ENCODE measurements around the gene GLIPR1L2.

The GLIPR1L2 gene

GRCh38 chr12:75481013-75481705 is 90.3 kb downstream of the GLIPR1L2 start:
- Histone ChIP-seq H3K9me3 (no peaks in the 10 kb centered on the region), H3K4me3 (ENCODE audit: low read depth, low read length) (no peak overlapping the region), H3K4me1 (no peaks in the 10 kb centered on the region), H3K27me3 (peaks cover 45% of the 10 kb centered on the region), H3K36me3 (no peaks in the 10 kb centered on the region)
- DNase-seq, result no peak
- TF ChIP-seq, protein P1, sequence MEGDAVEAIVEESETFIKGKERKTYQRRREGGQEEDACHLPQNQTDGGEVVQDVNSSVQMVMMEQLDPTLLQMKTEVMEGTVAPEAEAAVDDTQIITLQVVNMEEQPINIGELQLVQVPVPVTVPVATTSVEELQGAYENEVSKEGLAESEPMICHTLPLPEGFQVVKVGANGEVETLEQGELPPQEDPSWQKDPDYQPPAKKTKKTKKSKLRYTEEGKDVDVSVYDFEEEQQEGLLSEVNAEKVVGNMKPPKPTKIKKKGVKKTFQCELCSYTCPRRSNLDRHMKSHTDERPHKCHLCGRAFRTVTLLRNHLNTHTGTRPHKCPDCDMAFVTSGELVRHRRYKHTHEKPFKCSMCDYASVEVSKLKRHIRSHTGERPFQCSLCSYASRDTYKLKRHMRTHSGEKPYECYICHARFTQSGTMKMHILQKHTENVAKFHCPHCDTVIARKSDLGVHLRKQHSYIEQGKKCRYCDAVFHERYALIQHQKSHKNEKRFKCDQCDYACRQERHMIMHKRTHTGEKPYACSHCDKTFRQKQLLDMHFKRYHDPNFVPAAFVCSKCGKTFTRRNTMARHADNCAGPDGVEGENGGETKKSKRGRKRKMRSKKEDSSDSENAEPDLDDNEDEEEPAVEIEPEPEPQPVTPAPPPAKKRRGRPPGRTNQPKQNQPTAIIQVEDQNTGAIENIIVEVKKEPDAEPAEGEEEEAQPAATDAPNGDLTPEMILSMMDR (IDR thresholded peaks at IDR 0.05; ENCODE audit: low read depth, low read length), result no peak

GRCh38 chr12:75481774-75482173 is 90.9 kb downstream of the GLIPR1L2 start:
- Histone ChIP-seq H3K36me3 (no peaks in the 10 kb centered on the region), H3K9me3 (no peaks in the 10 kb centered on the region), H3K4me3 (ENCODE audit: low read depth, low read length) (no peak overlapping the region), H3K4me1 (no peaks in the 10 kb centered on the region), H3K27me3 (peaks cover 45% of the 10 kb centered on the region)
- TF ChIP-seq, protein P1 (IDR thresholded peaks at IDR 0.05; ENCODE audit: low read depth, low read length), result no peak
- DNase-seq, result no peak

Data from BE2C (cell line).